Cerebellar nuclear complex (tissue), 1 donor: ENCODE data around the gene EFHD2.
"Not testable (repeated sequence)": the region's sequence is repeated elsewhere in the genome, so short reads cannot be mapped to it uniquely, and the experiment has no call there.

Source experiments
- DNase-seq, 2 experiments: peaks; one replicate each; lab custom pipeline; 2025; lab: John Stamatoyannopoulos, UW

EFHD2 gene

DNA sequence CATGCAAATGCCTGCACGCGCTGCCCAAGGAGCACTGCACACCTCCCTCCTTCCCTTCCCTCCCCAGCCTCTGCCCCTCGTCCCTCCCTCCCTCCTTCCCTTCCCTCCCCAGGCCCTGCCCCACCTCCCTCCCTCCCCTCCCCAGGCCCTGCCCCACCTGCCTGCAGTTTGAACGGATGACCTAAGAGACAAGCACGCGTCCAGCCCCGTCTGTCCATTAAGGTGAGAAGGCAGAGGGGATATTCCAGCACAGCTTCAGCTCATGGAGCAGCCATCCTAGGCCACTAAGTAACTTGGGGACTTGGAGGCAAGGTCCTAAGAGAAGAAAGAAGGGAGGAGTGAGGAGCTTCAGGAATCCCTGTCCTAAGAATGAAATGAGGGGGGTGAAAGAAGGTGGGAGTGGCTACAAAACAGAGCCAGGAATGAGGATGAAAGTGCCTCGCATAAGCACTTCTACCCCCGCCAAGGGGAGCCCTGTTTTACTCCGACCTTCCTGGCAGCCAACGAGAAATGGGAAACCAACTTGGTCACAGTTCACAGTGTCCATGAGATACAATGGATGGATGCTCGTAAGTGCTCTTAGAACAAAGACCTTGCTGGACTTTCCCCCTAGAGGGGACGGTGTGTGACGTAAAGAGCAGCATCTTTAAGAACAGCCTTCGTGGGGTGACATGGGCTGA is 21.3 kb upstream of the EFHD2 start:
- DNase-seq = no peak

DNA sequence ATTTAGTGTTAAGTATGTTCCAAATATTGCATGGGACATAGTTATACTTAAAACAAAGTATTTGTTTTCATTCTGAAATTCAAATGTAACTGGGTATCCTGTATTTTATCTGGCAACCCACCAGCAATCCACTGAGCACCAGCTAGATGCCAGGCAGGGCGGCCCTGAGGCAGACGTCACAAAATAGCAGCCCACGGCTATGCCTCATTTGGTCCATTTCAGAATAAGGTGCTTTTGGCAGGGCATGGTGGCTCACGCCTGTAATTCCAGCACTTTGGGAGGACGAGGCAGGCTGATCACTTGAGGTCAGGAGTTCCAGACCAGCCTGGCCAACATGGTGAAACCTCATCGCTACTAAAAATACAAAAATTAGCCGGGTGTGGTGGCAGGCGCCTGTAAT is 19.9 kb upstream of the EFHD2 start:
- not testable (repeated sequence) for DNase-seq

DNA sequence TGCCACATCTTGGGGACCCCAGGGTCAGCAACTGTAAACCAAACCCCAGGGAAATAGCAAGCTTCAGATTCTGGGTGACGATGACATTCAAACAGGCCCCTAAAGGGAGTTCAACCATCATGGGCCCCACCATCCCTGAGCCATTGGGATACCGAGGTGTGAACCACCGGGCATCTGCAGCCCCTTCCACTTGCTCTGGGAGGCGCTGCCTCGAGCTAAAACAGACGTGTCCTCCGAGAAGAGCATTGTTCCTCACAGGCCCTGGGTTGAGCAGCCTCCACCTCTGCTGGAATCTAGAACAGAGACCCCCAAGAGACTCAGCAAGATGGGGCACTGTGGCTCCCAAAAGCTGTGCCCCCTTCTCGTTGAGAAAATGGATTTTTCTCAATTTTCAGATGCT is 19.0 kb upstream of the EFHD2 start:
- no peak for DNase-seq

GRCh38 chr1:15391366-15391765 is 18.3 kb upstream of the EFHD2 start:
- DNase-seq = no peak

DNA sequence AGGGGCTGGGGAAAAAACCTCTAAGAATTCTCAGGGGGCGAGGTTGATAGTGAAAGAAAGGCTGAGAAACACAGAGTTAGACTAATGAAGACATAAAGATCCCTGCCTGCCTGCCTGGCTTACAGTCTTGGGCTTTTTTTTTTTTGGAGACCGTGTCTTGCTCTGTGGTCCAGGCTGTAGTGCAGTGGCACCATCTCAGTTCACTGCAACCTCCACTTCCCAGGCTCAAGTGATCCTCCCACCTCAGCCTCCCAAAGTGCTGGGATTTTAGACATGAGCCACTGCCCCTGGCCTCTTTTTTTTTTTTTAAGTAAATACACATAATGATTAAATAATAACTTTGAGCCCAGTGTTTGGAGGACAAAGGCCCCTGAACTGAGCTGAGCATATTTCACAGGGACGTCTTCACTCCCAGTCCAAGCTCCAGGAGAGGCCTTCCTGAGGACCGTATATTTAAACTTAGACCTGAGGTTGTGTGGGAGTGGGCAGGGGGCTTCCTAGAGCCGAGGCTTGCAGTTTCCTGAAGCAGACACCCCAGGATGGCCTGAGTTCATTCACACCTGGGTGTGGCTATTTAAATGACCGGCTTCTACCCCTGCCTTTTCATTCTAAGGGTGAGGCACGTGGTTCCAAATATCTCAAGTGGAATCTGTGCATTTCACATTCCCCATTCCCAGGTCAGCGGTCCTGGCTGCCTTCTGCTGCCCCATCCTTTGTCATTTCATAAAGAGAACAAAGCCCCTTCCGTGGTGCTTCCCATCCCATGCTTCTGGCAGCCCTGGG is 16.0 kb upstream of the EFHD2 start:
- DNase-seq = no peak

- DNase-seq = no peak
Observed at GRCh38 chr1:15394258-15394690, 15.4 kb upstream of the EFHD2 start.

DNA sequence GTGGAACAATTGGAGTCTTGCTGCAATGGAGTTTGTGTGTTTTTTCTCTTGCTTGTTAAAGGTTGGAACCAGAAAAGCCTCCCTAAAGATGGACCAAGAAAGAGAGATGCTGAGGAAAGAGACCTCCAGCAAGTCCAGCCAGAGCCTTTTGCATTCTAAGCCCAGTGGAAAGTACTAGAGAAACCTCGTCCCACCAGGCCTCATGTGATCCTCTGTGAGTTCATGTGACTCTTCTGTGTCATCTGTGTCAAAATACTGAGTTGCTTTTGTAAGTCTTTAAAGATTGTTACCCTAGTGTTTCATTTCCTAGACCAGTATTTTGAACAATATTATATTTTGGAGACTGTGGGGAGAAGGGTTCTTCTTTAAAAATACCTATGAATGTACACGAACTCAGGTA is 12.5 kb upstream of the EFHD2 start:
- DNase-seq = no peak

- DNase-seq = no peak
Observed at GRCh38 chr1:15399710-15400109, 10.0 kb upstream of the EFHD2 start.

GRCh38 chr1:15400627-15401026 is 9.1 kb upstream of the EFHD2 start:
- DNase-seq = no peak

- peak; percentile 58 to 81 for DNase-seq
Observed at GRCh38 chr1:15401391-15402055, 8.2 kb upstream of the EFHD2 start.

- DNase-seq = no peak
Observed at GRCh38 chr1:15402809-15403450, 6.8 kb upstream of the EFHD2 start.

GRCh38 chr1:15403962-15404580 is 5.6 kb upstream of the EFHD2 start:
- DNase-seq = no peak

- DNase-seq = no peak
Observed at GRCh38 chr1:15405106-15405850, 4.4 kb upstream of the EFHD2 start.

GRCh38 chr1:15406614-15407559 is 2.8 kb upstream of the EFHD2 start:
- no peak for DNase-seq

GRCh38 chr1:15407580-15407979 is 2.1 kb upstream of the EFHD2 start:
- DNase-seq = no peak

DNA sequence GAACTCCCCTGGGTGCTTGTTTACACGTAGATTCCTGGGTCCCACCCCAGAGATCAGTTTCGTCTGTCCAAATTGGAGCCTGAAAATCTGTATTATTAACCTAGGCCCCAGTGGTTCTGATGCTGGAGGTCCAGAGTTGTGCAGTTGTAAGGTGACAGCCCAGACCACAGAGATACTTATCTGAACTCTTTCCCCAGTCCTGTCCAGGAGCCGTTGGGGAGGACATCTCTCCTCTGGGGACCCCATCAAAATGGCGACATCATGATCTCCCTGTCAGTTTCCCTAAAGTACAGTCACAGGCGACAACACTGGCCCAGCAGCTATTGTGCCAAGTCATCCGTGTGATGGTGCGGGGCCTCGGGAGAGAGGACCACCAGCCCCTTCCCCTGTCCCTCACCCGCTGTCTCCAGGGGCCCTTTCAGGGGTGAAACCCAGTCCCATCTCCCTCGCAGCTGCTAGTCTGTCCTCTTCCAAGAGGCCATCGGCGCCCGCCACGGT is 749 bp upstream of the EFHD2 start:
- DNase-seq = no peak

- DNase-seq = no peak
Observed at GRCh38 chr1:15410223-15410883, 665 bp downstream of the EFHD2 start.

DNA sequence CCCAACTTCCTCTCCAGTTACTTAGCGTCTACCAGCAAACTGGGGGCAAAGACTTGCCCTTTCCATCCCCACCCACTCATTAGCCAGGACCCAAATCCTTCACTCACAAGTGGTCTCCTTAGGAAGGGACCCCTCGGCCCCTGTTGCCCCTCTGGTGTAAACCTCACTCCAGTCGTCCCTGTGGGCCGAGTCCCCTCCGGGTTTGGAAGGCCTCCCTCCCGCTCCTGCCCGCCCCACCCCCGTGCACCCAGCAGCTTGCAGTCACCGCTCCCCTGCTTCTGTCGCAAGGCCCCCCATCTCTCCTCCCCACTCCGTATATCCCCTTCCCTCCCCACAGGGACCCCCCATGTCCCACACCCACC is 1.2 kb downstream of the EFHD2 start:
- DNase-seq = no peak

DNA sequence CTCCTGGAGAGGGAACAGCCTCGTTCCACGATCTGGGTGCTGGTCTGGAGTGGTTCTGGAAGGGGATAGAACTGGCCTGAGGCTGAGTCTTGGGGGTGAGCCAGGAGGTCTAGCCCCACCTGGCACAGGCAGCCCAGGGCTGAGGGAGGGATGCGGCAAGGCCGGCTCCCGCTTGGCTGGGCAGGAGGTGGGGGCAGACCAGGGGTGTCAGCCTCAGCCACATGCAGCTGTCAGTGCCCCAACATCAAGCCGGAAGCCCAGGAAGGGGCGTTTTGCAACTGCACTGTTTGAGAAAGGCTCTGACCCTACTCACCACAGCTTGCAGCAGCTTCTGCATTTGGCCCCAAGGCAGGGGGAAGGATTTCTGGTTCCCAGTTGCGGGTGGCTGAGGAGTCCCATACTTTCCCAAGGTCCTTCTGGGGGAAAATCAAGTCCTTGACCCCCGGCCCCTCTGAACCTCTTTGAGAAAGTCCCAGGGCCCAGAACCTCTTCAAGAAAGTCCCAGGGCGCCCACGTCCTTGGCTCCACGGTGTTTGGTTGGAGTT is 2.0 kb downstream of the EFHD2 start:
- no peak for DNase-seq
